Right ventricle myocardium superior (tissue), 1 donor: ENCODE measurements around the gene ZIC1. TPM values are rescaled to one million over a fixed set of nuclear protein-coding genes. Genes with fewer than 3 reads are reported as not detected.

ENCODE experiments used
- ATAC-seq: fragments of 200-7000 bp; cut with Tn5 transposase; one replicate; pipeline ENCODE4 v1.9.1; 2020; ENCODE audit warnings: mild to moderate bottlenecking; ENCODE audit not compliant: poor library complexity
- DNase-seq: peaks from one replicate; pipeline ENCODE4 v3.0.0-alpha.2; 2020
- intact Hi-C: fragments of 100-400 bp; cut with DNase I; formaldehyde crosslinking; loops from one replicate; pipeline ENCODE4 v1.11.2; 2022
- total RNA-seq: library from RNA; stranded (reverse); fragmentation: NEBNext Ultra II Directional; extraction: Animal tissue kit (Norgen Biotek cat#: 25700); gene quantifications from one replicate; pipeline ENCODE4 v1.2.1, GENCODE V29; 2021
- donor health status: DM: no; HTN: yes; CAD: no; lungs with severe emphysema.

The ZIC1 gene
- total RNA-seq, 1 donor from 2014 or later, result not detected

GRCh38 chr3:147428754-147429153, 19.6 kb downstream of the ZIC1 start:
- no peak for ATAC-seq
- no peak for DNase-seq
- intact Hi-C loops, result no loop called here

GRCh38 chr3:147431751-147432150, 22.6 kb downstream of the ZIC1 start:
- intact Hi-C loops, result no loop called here
- no peak for DNase-seq

GRCh38 chr3:147447224-147447623, 38.1 kb downstream of the ZIC1 start:
- no peak for ATAC-seq
- intact Hi-C loops, result no loop called here
- DNase-seq, result no peak

More at GRCh38 chr3:147431751-147432150, 22.6 kb downstream of the ZIC1 start:
- no peak for ATAC-seq

DNA sequence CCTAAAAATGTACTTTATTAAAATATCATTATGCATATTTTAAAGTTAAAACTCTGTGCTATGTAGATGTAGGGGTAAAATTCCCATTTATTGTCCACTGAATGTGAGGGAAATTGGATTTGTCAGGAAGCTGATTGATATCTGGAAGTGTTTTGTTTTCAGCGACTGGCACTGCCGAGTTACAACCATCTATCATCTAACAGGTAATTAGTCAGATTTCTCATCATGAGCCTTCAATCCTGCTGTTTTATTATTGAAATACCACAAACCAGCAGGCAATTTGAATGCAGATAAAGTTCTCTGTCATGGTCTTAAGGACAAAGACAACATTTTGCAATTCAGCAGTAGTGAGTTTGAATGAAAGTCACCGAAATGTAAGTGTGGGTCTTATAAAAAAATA, 40.5 kb downstream of the ZIC1 start:
- no peak for ATAC-seq
- intact Hi-C loops, result no loop called here
- no peak for DNase-seq

GRCh38 chr3:147458995-147459704, 50.0 kb downstream of the ZIC1 start:
- DNase-seq (no peak), ATAC-seq (no peak)
- intact Hi-C loops, result no loop called here

- ATAC-seq (no peak), DNase-seq (no peak)
- intact Hi-C loops, result no loop called here
Observed at GRCh38 chr3:147462856-147463255, 53.7 kb downstream of the ZIC1 start.

Other genes with a start within 250 kb of the ZIC1 start
- gene ZIC4, start 2.8 kb upstream of the ZIC1 start, total RNA-seq, result not detected